Measurements from ENCODE around the gene OPCML.

OPCML gene

DNA sequence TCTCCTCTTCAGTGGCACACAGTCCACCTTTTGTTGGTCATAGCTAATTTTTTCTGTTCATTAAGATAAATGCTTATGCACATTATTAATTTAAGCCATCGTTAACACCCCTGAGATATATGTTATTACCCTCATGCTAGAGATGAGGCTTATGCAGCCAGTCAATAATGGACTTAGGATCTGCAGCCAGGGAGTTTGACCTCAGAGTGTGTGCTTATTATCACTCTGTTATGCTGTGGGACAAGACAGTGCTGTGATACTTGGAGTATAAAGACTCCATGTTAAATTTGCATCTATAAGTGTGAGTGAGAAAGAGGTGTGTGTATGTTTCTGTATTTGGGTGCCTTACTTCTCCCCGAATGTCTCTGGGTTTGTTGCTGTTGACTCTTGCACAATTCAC is 969.3 kb downstream of the OPCML start:
- no peak for DNase-seq
- no peaks in the 10 kb centered on the region for H3K27me3 ChIP-seq (replicated peaks)
- H3K27ac ChIP-seq = no peak overlapping the region
- no peak overlapping the region for H3K4me3 ChIP-seq (ENCODE audit: low read depth, low read length)
- TF ChIP-seq, protein P1, sequence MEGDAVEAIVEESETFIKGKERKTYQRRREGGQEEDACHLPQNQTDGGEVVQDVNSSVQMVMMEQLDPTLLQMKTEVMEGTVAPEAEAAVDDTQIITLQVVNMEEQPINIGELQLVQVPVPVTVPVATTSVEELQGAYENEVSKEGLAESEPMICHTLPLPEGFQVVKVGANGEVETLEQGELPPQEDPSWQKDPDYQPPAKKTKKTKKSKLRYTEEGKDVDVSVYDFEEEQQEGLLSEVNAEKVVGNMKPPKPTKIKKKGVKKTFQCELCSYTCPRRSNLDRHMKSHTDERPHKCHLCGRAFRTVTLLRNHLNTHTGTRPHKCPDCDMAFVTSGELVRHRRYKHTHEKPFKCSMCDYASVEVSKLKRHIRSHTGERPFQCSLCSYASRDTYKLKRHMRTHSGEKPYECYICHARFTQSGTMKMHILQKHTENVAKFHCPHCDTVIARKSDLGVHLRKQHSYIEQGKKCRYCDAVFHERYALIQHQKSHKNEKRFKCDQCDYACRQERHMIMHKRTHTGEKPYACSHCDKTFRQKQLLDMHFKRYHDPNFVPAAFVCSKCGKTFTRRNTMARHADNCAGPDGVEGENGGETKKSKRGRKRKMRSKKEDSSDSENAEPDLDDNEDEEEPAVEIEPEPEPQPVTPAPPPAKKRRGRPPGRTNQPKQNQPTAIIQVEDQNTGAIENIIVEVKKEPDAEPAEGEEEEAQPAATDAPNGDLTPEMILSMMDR (IDR thresholded peaks at IDR 0.05; ENCODE audit: low read depth, low read length, missing control alignments) = no peak
- no peaks in the 10 kb centered on the region for H3K36me3 ChIP-seq (replicated peaks)
- in situ Hi-C loops (cut with HindIII; ENCODE audit: low pct_ligation_motif_present, low sequenced_read_pairs) = no loop called here

- no peak for DNase-seq
- H3K4me3 ChIP-seq (ENCODE audit: low read depth, low read length) = no peak overlapping the region
- TF ChIP-seq, protein P1 (IDR thresholded peaks at IDR 0.05; ENCODE audit: low read depth, low read length, missing control alignments) = no peak
- no peak overlapping the region for H3K27ac ChIP-seq
- no peaks in the 10 kb centered on the region for H3K36me3 ChIP-seq (replicated peaks)
- H3K27me3 ChIP-seq (replicated peaks) = no peaks in the 10 kb centered on the region
- in situ Hi-C loops (cut with HindIII; ENCODE audit: low pct_ligation_motif_present, low sequenced_read_pairs) = no loop called here
Observed at GRCh38 chr11:132561937-132562336, 970.4 kb downstream of the OPCML start.

DNA sequence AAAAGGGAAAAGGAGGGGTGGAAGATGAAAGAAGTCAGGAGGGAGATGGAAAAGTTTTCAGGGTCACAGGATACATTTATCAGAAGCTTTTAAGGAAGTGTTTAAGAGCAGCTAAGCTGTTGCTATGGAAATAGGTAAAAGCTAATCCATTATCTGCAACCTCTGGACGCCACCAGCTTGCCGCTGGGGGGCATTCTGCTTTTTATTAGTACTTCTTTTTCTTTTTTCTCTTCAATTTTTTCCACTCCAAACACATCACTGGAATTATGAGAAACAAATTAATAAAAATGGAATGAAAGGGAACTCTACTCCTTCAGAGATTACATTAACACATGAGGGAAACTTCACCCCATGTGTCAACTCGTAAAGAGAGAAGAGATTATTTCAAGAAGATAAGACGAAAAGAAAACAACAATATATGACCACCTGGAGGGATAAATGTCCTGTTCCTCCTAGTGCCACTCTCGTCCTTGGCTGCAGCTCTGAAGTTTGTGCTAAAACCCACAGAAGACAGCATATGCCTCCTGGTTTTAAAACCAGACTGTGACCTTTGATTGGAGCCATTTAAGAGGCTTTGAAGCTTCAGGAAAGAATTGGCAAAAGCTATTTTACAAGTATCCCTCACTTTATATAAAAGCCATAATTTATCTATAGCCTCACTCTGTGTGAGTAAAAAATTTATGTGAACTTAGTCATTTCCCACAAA is 972.8 kb downstream of the OPCML start:
- TF ChIP-seq, protein P1 (IDR thresholded peaks at IDR 0.05; ENCODE audit: low read depth, low read length, missing control alignments) = peak; percentile 43
- Histone ChIP-seq H3K27me3 (replicated peaks) (no peaks in the 10 kb centered on the region), H3K27ac (no peak overlapping the region), H3K36me3 (replicated peaks) (no peaks in the 10 kb centered on the region), H3K4me3 (ENCODE audit: low read depth, low read length) (no peak overlapping the region)
- DNase-seq = no peak
- in situ Hi-C loops (cut with HindIII; ENCODE audit: low pct_ligation_motif_present, low sequenced_read_pairs) = no loop called here

DNA sequence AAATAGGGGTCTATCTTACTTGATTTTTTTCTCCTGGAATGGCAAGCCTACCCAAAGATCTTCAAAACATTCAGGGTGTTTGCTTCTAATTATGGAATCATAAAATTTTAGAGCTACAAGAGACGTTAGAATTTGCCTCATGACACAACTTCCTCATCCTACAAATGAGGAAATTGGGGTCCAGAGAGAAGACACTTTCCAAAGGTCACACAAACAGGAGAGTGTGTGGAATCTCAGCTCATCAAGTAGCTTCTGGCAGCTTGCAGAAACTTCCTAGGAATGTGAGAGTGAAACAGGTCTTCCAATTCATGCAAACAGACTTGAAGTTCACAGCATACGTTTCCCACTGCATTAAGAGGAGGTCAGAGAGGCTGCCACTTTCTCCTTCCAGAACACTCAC is 976.0 kb downstream of the OPCML start:
- TF ChIP-seq, protein P1 (IDR thresholded peaks at IDR 0.05; ENCODE audit: low read depth, low read length, missing control alignments) = no peak
- no peak for DNase-seq
- H3K27me3 ChIP-seq (replicated peaks) = no peaks in the 10 kb centered on the region
- in situ Hi-C loops (cut with HindIII; ENCODE audit: low pct_ligation_motif_present, low sequenced_read_pairs) = no loop called here
- H3K4me3 ChIP-seq (ENCODE audit: low read depth, low read length) = no peak overlapping the region
- no peak overlapping the region for H3K27ac ChIP-seq
- H3K36me3 ChIP-seq (replicated peaks) = no peaks in the 10 kb centered on the region

- DNase-seq = no peak
- no peaks in the 10 kb centered on the region for H3K27me3 ChIP-seq (replicated peaks)
- no peak overlapping the region for H3K4me3 ChIP-seq (ENCODE audit: low read depth, low read length)
- TF ChIP-seq, protein P1 (IDR thresholded peaks at IDR 0.05; ENCODE audit: low read depth, low read length, missing control alignments) = no peak
- in situ Hi-C loops (cut with HindIII; ENCODE audit: low pct_ligation_motif_present, low sequenced_read_pairs) = no loop called here
- no peaks in the 10 kb centered on the region for H3K36me3 ChIP-seq (replicated peaks)
- H3K27ac ChIP-seq = no peak overlapping the region
Observed at GRCh38 chr11:132555617-132556016, 976.7 kb downstream of the OPCML start.

GRCh38 chr11:132551016-132551415 is 981.3 kb downstream of the OPCML start:
- Histone ChIP-seq H3K27me3 (replicated peaks) (no peaks in the 10 kb centered on the region), H3K27ac (no peak overlapping the region), H3K36me3 (replicated peaks) (no peaks in the 10 kb centered on the region), H3K4me3 (ENCODE audit: low read depth, low read length) (no peak overlapping the region)
- TF ChIP-seq, protein P1 (IDR thresholded peaks at IDR 0.05; ENCODE audit: low read depth, low read length, missing control alignments) = no peak
- DNase-seq = no peak
- in situ Hi-C loops (cut with HindIII; ENCODE audit: low pct_ligation_motif_present, low sequenced_read_pairs) = no loop called here
